Gastroesophageal sphincter (tissue), 4 donors: Measurements from ENCODE around the gene CYB5B. TPM values are rescaled to one million over a fixed set of nuclear protein-coding genes. Genes with fewer than 3 reads are reported as not detected.
A peak's percentile ranks its signal among the peaks of the same experiment; 100 is the strongest.
"Not testable (repeated sequence)": the region's sequence is repeated elsewhere in the genome, so short reads cannot be mapped to it uniquely, and the experiment has no call there.

Experiments
- ATAC-seq: fragments of 150-250 bp; one replicate; pipeline ENCODE4 v1.9.1; 2016; ENCODE audit warnings: mild to moderate bottlenecking, moderate library complexity
- H3K27ac ChIP-seq, 4 donors: fragments of 200-600 bp; sonication (generic) in 3 of 4; 1 replicate in 3 of 4; 2 replicates in 1 of 4; pipeline ENCODE4 v1.5.1; 2016 to 2019
- H3K27me3 ChIP-seq: fragments of 200-600 bp; sonication (generic); one replicate; pipeline ENCODE4 v1.5.1; 2019
- H3K36me3 ChIP-seq, 2 donors: fragments of 200-600 bp; sonication (generic); one replicate each; pipeline ENCODE4 v1.5.1; 2019; ENCODE audit warnings: control low read depth in 1 of 2
- H3K4me1 ChIP-seq, 3 donors: fragments of 200-600 bp; sonication (generic); 1 replicate in 2 of 3; 2 replicates in 1 of 3; pipeline ENCODE4 v1.5.1; 2016 to 2019; ENCODE audit warnings: control low read depth in 2 of 3
- H3K4me3 ChIP-seq, 2 donors: fragments of 200-600 bp; sonication (generic); one replicate each; pipeline ENCODE4 v1.5.1; 2019; ENCODE audit warnings: mild to moderate bottlenecking in 1 of 2, moderate library complexity in 1 of 2
- H3K9me3 ChIP-seq, 3 donors: fragments of 200-600 bp; sonication (generic); one replicate each; pipeline ENCODE4 v1.5.1; 2017 to 2019; ENCODE audit warnings: control low read depth in 2 of 3
- CTCF ChIP-seq, 4 experiments: fragments of 200-600 bp in 2 of 4; fragments of 450-650 bp in 2 of 4; sonication (generic) in 1 of 4; IDR thresholded peaks; one replicate each; pipeline ENCODE4 v1.5.1; 2017 to 2019; ENCODE audit warnings: antibody characterized with exemption in 4 of 4, mild to moderate bottlenecking in 2 of 4, moderate library complexity in 2 of 4
- EP300 ChIP-seq: sonication (generic); formaldehyde crosslinking; IDR thresholded peaks from one replicate; pipeline ENCODE4 v1.6.1; 2017; ENCODE audit warnings: antibody characterized with exemption, mild to moderate bottlenecking
- POLR2A ChIP-seq, 2 donors: fragments of 450-650 bp; IDR thresholded peaks; one replicate each; pipeline ENCODE4 v1.6.1; 2017; ENCODE audit warnings: antibody characterized with exemption in 2 of 2, mild to moderate bottlenecking in 2 of 2, moderate library complexity in 1 of 2
- POLR2AphosphoS5 ChIP-seq: sonication (generic); formaldehyde crosslinking; IDR thresholded peaks from one replicate; pipeline ENCODE4 v1.6.1; 2017; ENCODE audit warnings: antibody characterized with exemption
- WGBS, 2 donors: methylation state at CpG; one replicate each; pipeline ENCODE4 v1.1.5; 2018; ENCODE audit warnings: low coverage in 1 of 2; 5-methylcytosine and 5-hydroxymethylcytosine counted together
- total RNA-seq, 4 donors: library from RNA; depleted of rRNA; stranded (reverse); fragments of >200 nt; gene quantifications; one replicate each; pipeline ENCODE4 v1.1.0, GENCODE V29; 2016

Gene CYB5B
- total RNA-seq, 4 donors from 2014 or later, result 33.4 to 63.8 (median 37.8) TPM

GRCh38 chr16:69436896-69437295 is 12.5 kb downstream of the CYB5B start:
- 14 to 57% methylated on average over 1 to 2 of the region's 2 CpGs for WGBS, 2 donors
- H3K4me1 ChIP-seq, result peaks cover 0 to 28% (median 0%) of the 10 kb centered on the region in 3 donors
- no peak overlapping the region for H3K4me3 ChIP-seq
- H3K36me3 ChIP-seq, result peaks cover 0 to 16% of the 10 kb centered on the region in 2 donors
- no peaks in the 10 kb centered on the region for H3K9me3 ChIP-seq
- H3K27me3 ChIP-seq, result no peaks in the 10 kb centered on the region
- H3K27ac ChIP-seq, result peak overlapping the region in 2 of 4 donors; percentile 6 to 7
- no peak for TF ChIP-seq CTCF (IDR thresholded peaks at IDR 0.05)
- no peak for TF ChIP-seq EP300
- TF ChIP-seq POLR2A (IDR thresholded peaks at IDR 0.05), result no peak
- no peak for ATAC-seq

- no peak for ATAC-seq
- TF ChIP-seq POLR2A (IDR thresholded peaks at IDR 0.05) (no peak), POLR2AphosphoS5 (no peak), CTCF (IDR thresholded peaks at IDR 0.05) (no peak), EP300 (no peak)
- no peak overlapping the region for H3K4me3 ChIP-seq
- WGBS, 2 donors, result 86 to 93% methylated on average over 3 of the region's 3 CpGs
- no peaks in the 10 kb centered on the region for H3K9me3 ChIP-seq
- H3K27ac ChIP-seq, result no peak overlapping the region
- peaks cover 0 to 44% (median 1%) of the 10 kb centered on the region in 3 donors for H3K4me1 ChIP-seq
- no peaks in the 10 kb centered on the region for H3K27me3 ChIP-seq
- H3K36me3 ChIP-seq, result no peaks in the 10 kb centered on the region
Observed at GRCh38 chr16:69438465-69438864, 14.0 kb downstream of the CYB5B start.

- H3K4me3 ChIP-seq, result no peak overlapping the region
- WGBS, 2 donors, result 31 to 78% methylated on average over 1 of the region's 1 CpG
- H3K9me3 ChIP-seq, result no peaks in the 10 kb centered on the region
- no peaks in the 10 kb centered on the region for H3K27me3 ChIP-seq
- TF ChIP-seq POLR2A (IDR thresholded peaks at IDR 0.05) (no peak), EP300 (no peak), CTCF (IDR thresholded peaks at IDR 0.05) (no peak), POLR2AphosphoS5 (no peak)
- no peaks in the 10 kb centered on the region for H3K36me3 ChIP-seq
- no peak for ATAC-seq
- H3K27ac ChIP-seq, result no peak overlapping the region
- peaks cover 0 to 62% (median 10%) of the 10 kb centered on the region in 3 donors for H3K4me1 ChIP-seq
Observed at GRCh38 chr16:69440250-69440649, 15.8 kb downstream of the CYB5B start.

- H3K9me3 ChIP-seq, H3K36me3 ChIP-seq, ATAC-seq, H3K27me3 ChIP-seq, H3K27ac ChIP-seq, H3K4me3 ChIP-seq: not testable (repeated sequence)
- 100% methylated on average over 4 to 6 of the region's 7 CpGs for WGBS, 2 donors
- H3K4me1 ChIP-seq, result peaks cover 0 to 66% (median 15%) of the 10 kb centered on the region in 3 donors
Observed at GRCh38 chr16:69441030-69441429, 16.6 kb downstream of the CYB5B start.

GRCh38 chr16:69443927-69444631 is 19.7 kb downstream of the CYB5B start:
- 24 to 35% methylated on average over 5 to 8 of the region's 12 CpGs for WGBS, 2 donors
- H3K27me3 ChIP-seq, result no peaks in the 10 kb centered on the region

More at GRCh38 chr16:69443927-69444631, 19.7 kb downstream of the CYB5B start:
- H3K27ac ChIP-seq, result peak overlapping the region; percentile 34 to 84 (median 80)
- TF ChIP-seq CTCF (IDR thresholded peaks at IDR 0.05) (no peak), POLR2A (IDR thresholded peaks at IDR 0.05) (no peak), EP300 (no peak), POLR2AphosphoS5 (no peak)
- peak; percentile 77 for ATAC-seq
- peaks cover 0 to 9% of the 10 kb centered on the region in 2 donors for H3K36me3 ChIP-seq
- no peaks in the 10 kb centered on the region for H3K9me3 ChIP-seq
- peak overlapping the region; percentile 22 for H3K4me3 ChIP-seq
- peaks cover 5 to 75% (median 19%) of the 10 kb centered on the region in 3 donors for H3K4me1 ChIP-seq
